ENCODE data around the gene CD300H.
A peak's percentile ranks its signal among the peaks of the same experiment; 100 is the strongest.
"Not testable (repeated sequence)": the region's sequence is repeated elsewhere in the genome, so short reads cannot be mapped to it uniquely, and the experiment has no call there.

CD300H gene

DNA sequence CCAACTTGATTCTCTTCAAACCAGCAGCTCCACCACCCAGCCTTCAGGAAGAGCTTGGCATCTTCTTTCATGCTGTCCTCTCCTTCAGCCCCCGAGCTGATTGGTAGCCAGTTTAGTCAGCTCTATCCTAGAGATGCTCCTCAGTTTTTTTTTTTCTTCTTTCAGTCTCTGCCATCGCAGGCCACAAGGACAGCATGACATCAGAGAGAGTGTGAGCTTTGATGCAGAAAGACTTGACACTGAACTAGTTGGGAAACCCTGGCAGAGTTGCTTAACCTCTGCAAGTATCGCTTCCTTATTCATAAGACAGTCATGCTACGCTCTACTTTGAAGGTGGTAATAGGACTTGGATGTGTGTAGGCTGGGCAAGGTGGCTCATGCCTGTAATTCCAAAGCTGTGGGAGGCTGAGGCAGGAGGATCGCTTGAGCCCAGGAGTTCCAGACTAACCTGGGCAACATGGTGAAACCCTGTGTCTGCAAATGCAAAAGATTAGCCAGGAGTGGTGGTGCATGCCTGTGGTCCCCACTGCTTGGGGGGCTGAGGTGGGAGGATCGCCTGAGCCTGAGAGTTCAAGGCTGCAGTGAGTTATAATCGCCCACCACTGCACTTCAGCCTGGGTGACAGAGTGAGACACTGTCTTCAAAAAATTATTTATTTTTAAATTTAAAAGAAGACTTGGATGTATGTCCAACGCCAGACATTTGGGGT is 38.7 kb downstream of the CD300H start:
- DNase-seq (ENCODE audit: low read depth in 2 of 3, low spot score in 2 of 3), result no peak

DNA sequence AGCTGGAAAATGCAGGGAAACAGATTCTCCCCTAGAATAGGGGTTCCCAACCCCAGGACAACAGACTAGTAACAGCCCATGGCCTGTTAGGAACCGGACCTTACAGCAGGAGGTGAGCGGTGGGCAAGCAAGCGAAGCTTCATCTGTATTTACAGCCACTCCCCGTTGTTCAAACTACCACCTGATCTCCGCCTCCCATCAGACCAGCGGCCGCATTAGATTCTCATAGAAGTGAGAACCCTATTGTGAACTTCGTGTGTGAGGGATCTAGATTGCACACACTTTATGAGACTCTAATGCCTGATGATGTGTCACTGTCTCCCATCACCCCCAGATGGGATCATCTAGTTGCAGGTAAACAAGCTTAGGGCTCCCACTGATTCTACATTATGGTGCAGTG is 39.6 kb downstream of the CD300H start:
- no peak for DNase-seq (ENCODE audit: low read depth in 2 of 3, low spot score in 2 of 3)

DNA sequence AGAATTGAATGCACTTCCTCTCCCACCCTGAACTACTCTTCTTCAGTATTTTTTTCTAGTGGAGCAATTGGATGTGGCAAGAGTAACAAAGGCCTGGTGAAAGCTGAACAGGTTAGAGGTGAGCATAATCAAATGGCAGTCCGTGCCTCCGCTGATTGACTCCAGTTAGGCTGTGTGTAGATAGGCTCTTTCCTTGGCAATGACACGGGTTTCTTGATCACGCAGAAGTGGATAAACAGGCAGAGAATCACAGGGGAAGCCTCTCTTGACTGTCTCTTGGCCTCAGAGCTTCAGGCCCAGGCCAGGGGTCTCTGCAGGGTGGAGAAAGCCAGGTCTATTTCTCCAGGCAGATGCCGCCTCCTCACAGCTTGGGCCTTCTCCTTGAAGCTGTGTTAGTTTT is 40.2 kb downstream of the CD300H start:
- DNase-seq (ENCODE audit: low read depth in 2 of 3, low spot score in 2 of 3), result no peak

DNA sequence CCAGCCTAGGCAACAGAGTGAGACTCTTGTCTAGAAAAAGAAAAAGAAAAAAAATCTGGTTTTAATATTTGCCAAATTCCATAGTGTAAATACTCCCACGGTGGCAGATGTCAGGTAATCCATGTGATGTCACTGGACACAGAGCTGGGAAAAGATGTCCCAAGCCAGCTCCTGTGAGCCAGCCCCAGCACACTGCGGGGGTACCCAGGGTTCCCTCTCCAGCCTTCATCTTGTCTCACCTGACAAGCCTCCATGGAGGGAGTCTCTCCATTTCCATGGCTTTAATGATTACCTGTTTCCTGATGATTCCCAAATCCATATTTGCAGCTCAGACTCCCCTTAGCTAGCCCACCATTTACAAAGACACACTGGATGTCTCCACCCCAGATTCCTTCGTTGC is 40.6 kb downstream of the CD300H start:
- no peak for DNase-seq (ENCODE audit: low read depth in 2 of 3, low spot score in 2 of 3)

DNA sequence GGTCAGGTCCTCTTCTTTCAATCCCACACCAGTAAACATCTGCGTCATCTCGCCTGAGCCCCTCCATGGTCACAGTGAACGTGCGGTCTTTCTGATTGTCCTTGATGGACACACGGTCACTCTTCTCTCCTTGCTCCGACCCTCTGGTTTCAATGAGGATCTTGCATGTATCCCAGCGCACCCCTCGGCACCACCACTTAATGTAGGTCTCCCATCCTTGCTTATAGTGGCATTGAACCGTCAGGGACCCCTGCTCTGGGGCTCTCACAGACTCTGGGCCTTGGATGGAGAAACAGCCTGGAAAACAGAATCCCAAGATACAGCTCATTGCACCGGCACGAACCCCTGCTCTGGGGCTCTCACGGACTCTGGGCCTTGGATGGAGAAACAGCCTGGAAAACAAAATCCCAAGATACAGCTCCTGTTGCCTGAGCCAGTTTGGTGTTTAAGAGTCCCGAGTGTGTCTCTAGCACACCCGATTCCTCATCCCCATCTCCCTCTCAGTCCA is 41.5 kb downstream of the CD300H start:
- no peak for DNase-seq (ENCODE audit: low read depth in 2 of 3, low spot score in 2 of 3)

DNA sequence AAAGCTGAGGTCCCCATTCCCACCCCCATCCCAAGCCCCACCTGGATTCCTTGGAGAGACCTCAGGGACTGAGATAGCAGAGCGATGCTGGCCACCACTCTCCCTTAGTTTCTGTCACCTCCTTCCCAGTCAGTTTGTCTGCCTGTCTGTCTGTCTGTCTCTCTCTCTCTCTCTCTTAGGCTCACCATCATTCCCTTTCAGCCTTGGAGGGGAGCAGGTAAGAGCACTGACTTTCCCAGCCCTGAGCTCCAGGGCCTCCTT is 41.9 kb downstream of the CD300H start:
- no peak for DNase-seq (ENCODE audit: low read depth in 2 of 3, low spot score in 2 of 3)

DNA sequence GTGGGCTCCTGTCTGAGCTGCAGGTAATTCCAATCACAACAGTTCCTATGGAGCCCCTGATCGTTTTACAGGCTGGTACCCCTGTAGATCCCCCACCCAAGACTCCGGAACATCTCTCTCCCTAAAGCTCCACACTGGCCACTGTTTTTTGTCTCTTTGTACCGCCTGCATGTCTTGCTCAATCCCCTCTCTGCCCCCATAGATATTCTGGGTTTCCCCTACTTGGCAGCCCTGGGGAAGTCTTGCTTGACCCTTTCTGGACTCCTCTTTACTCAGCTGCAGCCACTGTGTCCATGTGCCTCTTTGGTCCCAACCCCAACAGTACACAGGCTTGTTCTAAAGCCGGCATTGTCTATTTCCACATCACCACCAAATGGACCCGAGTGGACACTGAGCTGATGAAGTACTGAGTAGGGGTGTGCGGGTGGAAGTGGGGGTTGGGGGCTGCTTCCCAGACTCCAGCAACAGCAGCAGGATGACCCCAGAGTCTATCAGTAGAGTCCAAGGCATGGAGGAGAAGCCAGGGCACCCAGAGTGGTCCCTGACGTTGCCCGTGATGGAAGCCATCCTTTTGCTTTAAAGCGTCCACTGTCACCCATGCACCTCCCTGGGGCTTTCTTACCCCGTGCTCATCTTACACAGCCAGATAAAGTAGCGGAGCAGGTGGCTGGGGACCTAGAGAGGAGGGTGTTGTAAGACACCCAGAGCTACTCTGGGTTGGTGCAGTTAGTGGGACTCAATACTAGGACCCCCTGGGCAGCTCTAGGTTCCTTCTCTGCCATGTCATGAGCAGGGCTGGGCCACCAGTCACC is 42.5 kb downstream of the CD300H start:
- no peak for DNase-seq (ENCODE audit: low read depth in 2 of 3, low spot score in 2 of 3)

DNA sequence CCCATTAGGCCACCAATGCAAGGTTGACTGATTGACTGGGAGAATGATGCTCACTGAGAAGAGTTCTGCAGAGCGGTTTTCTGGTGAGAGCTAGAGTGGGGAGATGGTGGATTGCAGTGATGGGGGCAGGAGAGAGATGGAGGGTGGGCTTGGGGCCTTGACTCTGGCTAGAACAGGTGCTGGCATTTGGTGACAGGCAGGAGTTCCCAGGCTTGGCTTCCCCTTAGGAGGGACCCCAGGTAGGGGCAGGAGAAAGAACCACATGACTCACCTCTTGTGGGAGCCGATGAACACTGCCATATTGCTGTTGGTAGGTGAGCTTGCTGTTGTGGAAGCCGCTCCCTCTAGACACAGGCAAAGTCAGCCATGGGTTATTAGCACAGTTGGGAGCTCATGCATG is 44.0 kb downstream of the CD300H start:
- no peak for DNase-seq (ENCODE audit: low read depth in 2 of 3, low spot score in 2 of 3)

DNA sequence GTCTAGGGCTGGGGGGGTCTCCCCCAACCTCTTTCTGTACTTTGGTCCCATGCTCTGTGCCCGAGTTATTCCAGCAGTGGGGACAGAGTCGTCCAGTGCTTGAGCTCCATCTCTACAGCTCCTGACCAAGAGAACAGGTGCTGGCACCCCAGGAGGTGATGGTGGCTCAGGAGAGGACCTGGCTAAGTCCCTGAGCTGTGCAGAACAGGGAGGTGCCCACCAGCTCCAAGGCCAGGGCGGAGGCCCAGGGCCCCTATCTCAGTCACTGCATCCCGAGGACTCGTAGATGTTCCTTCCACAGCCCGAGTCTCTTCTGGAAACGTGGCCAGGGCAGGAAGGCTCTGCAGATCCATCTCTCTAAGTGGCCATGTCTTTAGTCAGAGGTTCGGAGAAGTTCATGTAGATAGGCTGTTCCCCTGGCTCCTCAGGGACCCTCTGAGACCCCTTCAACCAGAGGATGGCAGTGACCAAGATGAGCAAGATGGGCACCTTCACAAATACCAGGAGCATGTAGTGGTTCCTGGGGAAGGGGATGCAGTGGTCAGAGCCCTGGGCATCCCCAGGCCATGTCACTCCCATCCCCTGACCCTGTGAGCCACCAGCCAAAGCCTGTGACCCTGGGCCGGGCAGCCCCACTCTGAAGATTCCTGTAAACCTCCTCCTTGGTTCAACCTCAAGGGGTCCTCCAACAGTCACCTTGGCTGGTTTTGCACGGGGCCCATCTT is 44.8 kb downstream of the CD300H start:
- DNase-seq (ENCODE audit: low read depth in 2 of 3, low spot score in 2 of 3), result no peak

DNA sequence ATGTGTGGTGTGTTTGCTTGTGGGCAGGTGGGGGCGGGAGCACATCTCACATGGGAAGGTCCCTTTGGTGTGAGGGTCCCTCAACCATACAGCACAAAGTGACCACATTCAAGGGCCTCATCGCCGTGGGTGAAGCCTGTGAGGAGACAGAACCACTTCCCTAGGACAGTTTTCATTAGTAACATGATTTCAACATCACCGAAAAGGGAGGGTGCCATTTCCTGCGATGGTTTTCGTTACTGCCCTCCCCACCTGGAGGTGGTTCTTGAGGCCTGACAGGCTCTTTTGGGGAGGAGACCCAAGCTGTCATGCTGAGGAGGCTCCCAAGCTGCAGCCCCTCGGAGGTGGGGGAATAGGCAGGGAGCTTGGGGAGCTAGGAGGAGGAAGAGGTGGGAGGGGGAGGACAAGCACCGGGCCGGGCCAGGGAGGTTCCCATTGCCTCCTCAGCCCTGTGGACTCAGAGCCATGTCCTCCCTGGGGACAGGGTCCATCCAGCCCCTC is 45.6 kb downstream of the CD300H start:
- DNase-seq (ENCODE audit: low read depth in 2 of 3, low spot score in 2 of 3), result no peak

DNA sequence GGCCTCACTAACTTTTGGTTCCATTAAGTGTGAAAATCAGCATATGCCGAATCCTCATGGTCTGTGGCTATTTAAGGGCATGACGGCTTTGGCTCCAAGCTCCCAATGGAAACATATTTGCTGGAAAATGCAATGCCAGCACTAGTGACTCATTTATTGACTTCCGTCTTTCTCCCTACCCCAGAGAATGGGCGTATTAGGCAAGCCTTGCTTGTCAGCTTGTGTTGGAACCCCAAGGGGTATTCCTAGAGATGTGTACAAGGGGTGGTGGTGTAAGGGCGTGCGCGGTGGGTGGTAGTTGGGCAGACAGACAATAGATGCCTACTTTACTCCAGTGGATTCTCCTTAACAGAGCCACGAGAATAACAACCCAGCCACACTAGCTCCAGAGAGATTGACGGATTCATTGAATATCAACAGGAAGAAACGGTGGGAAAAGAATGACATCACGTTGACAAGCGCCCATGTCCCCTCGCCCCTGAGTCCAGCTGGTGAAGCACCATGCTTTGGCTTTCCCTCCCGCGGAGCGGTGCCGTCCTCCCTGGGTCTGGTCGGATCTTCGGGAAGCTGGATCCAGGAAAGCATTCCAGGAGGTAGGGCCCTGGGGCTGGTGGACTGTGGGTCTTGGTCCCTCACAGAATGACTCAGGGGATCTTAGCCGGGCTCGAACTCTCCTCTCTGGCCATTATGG is 46.4 kb downstream of the CD300H start:
- DNase-seq (ENCODE audit: low read depth in 2 of 3, low spot score in 2 of 3), result no peak

DNA sequence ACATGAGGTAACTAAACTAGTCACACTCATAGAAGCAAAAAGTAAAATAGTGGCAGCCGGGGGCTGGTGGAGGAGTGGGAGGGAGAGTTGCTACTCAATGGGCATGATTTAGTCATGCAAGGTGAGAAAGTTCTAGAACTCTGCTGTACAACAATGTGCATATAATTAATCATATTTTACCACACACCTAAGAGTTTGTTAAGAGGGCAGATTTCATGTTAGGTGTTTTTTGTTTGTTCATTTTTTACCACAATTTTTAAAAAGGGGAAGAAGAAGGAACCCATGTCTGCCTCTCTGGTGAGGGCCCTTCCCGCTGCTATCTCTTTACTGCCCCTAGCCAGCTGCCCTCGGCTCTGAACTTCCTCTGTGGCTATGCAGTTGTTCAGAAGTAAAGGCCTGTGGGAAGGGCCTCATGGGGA is 47.3 kb downstream of the CD300H start:
- no peak for DNase-seq (ENCODE audit: low read depth in 2 of 3, low spot score in 2 of 3)

DNA sequence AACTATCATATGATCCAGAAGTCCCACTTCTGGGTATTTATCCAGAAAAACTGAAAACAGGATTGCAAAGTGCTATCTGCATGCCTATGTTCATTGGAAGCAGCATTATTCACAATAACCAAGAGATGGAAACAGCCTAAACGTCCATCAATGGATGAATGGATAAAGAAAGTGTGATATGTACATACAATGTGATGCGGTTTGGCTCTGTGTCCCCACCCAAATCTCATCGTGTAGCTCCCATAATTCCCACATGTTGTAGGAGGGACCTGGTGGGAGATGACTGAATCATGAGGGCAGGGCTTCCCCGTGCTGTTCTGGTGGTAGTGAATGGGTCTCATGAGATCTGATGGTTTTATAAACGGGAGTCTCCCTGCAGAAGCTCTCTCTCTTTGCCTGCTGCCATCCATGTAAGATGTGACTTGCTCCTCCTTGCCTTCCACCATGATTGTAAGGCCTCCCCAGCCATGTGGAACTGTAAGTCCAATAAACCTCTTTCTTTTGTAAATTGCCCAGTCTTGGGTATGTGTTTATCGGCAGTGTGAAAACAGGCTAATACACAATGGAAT is 48.8 kb downstream of the CD300H start:
- not testable (repeated sequence) for DNase-seq (ENCODE audit: low read depth in 2 of 3, low spot score in 2 of 3)

DNA sequence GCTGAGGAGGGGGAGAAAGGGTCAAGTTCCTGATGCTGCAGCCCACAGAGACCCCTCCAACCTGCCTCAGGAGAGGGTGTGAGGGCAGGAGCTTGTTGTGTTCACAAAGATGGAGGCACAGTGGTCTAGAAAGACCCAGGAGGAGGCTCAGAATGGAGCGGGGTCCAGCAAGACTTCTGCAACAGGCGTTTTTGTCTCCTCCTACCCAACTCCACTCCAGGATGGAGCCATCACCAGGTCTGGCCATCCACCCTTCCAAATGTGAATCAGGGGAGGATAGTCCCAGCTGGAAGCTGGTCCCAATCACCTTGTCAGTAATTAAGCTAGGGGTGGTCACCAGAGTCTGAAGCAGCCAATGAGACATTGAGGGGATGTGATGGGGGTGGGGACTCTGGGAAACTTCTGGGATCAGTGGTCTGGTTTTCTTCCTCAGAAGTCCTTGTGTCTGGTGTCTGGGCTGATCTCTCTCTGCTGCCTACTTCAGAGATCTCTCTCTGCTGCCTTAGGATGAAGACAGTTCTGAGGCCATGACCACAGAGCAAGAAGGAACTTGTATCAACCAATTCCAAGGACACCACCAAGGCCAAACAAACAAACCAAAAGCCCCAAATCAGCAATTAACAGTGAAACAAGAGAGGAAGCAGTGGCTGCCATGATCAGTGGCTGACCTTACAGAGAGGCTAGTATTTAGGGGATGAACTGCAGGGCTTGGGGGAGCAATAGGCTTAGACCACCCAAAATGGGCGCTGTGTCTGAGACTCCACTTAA is 50.6 kb downstream of the CD300H start:
- DNase-seq (ENCODE audit: low read depth in 2 of 3, low spot score in 2 of 3), result no peak

DNA sequence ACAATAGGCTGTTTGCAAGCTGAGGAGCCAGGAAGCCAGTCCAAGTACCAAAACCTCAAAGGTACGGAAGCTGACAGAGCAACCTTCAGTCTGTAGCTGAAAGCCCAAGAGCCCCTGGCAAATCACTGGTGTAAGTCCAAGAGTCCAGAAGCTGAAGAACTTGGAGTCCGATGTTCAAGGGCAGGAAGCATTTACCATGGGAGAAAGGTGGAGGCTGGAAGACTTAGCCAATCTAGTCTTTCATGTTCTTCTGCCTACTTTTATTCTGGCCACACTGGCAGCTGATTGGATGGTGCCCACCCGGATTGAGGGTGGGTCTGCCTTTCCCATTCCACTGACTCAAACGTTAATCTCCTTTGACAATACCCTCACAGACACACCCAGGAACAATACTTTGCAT is 51.4 kb downstream of the CD300H start:
- no peak for DNase-seq (ENCODE audit: low read depth in 2 of 3, low spot score in 2 of 3)

DNA sequence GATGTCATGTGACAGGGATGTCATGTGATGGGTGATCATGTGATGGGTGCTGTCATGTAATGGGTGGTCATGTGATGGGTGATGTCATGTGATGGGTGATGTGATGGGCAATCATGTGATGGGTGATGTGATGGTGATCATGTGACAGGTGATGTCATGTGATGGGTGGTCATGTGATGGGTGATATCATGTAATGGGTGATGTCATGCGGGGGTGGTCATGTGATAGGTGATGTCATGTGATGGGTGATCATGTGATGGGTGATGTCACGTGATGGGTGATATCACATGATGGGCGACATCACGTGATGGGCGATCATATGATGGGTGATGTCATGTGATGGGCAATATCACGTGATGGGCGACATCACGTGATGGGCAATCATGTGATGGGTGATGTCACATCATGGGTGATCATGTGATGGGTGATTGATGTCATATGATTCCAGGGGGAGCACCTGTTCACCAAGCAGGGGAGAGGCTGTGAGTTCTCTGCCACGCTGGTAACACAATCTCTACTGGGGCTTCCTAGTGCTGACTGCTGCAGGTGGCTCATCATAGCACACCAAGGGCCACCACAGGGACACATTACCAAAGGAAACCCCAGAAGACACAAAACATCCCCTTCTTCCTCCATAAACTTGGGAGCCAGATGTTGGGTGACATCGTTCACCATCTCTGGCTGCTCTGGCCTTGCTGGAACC is 52.5 kb downstream of the CD300H start:
- peak in 1 of 3 experiments; percentile 36 for DNase-seq (ENCODE audit: low read depth in 2 of 3, low spot score in 2 of 3)

DNA sequence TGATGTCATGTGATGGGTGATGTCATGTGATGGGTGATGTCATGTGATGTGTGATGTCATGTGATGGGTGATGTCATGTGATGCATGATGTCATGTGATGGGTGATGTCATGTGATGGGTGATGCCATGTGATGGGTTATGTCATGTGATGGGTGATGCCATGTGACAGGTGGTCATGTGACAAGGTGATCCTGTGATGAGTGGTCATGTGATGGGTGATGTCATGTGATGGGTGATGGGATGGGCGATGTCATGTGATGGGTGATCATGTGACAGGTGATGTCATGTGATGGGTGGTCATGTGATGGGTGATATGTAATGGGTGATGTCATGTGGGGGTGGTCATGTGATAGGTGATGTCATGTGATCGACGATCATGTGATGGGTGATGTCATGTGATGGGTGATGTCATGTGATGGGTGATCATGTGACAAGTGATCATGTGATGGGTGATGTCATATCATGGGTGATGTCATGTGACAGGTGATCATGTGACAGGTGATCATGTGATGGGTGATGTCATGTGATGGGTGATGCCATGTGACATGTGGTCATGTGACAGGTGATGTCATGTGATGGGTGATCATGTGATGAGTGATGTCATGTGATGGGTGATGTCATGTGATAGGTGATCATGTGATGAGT is 53.2 kb downstream of the CD300H start:
- DNase-seq (ENCODE audit: low read depth in 2 of 3, low spot score in 2 of 3), result peak in 1 of 3 experiments; percentile 42

DNA sequence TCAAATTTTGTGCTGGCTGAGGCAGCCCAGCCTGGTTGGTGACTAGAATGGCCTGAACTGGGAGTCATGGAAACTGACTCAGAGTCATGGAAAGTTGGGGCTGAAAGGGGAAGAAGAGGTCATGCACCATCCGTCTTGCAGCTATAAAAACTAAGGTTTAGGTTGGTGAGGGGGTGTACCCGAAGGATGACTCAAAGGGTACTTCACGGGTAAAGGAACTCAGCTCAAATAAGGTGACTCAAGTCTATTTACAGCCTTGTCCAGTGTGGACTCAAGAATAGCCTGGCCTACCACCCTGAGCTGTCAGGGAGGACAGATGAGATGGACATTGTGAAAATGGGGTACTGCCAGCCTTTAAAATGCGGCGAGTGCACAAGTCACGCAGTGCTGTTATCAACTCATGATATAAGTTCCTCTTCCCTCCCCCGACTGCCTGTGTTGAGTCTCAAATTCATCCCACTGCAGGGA is 54.7 kb downstream of the CD300H start:
- peak in 1 of 3 experiments; percentile 36 for DNase-seq (ENCODE audit: low read depth in 2 of 3, low spot score in 2 of 3)

DNA sequence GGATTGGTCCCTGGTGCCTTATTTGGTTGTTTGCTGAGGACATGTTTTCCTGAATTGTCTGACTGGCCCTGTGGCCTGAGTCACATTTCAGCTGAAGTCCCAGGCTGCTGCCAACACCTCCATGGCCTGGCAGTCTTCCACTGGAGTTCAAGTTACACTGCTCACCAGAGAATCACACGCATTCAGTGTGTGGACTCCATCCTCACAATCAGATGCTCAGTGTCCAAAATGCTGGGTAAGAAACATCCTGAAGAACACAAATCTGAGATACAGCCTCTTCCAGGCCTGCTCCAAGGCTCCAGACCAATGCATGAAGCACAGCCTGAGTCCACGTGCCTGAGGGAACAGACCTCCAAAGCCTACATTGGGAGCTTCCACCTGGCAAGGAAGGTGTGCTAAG is 55.3 kb downstream of the CD300H start:
- DNase-seq (ENCODE audit: low read depth in 2 of 3, low spot score in 2 of 3), result no peak
